ENCODE data around the gene NCKAP1.
"Not testable (repeated sequence)": the region's sequence is repeated elsewhere in the genome, so short reads cannot be mapped to it uniquely, and the experiment has no call there.

NCKAP1 gene

GRCh38 chr2:182913064-182913463 is 125.2 kb downstream of the NCKAP1 start:
- no peak for DNase-seq (ENCODE audit: low read depth, low spot score)

- DNase-seq (ENCODE audit: low read depth, low spot score): no peak
Measured at GRCh38 chr2:182912518-182912915, 125.7 kb downstream of the NCKAP1 start.

GRCh38 chr2:182911813-182912517 is 126.3 kb downstream of the NCKAP1 start:
- no peak for DNase-seq (ENCODE audit: low read depth, low spot score)

- DNase-seq (ENCODE audit: low read depth, low spot score): no peak
Measured at GRCh38 chr2:182910965-182911364, 127.3 kb downstream of the NCKAP1 start.

- peak; percentile 55 for DNase-seq (ENCODE audit: low read depth, low spot score)
Measured at GRCh38 chr2:182907081-182907830, 131.0 kb downstream of the NCKAP1 start.

GRCh38 chr2:182906454-182906853 is 131.8 kb downstream of the NCKAP1 start:
- DNase-seq (ENCODE audit: low read depth, low spot score): no peak

- no peak for DNase-seq (ENCODE audit: low read depth, low spot score)
Measured at GRCh38 chr2:182904844-182905243, 133.4 kb downstream of the NCKAP1 start.

- DNase-seq (ENCODE audit: low read depth, low spot score): no peak
Measured at GRCh38 chr2:182903566-182903965, 134.7 kb downstream of the NCKAP1 start.

GRCh38 chr2:182901748-182902147 is 136.5 kb downstream of the NCKAP1 start:
- DNase-seq (ENCODE audit: low read depth, low spot score): no peak

- no peak for DNase-seq (ENCODE audit: low read depth, low spot score)
Measured at GRCh38 chr2:182898718-182899117, 139.5 kb downstream of the NCKAP1 start.

- no peak for DNase-seq (ENCODE audit: low read depth, low spot score)
Measured at GRCh38 chr2:182897137-182897536, 141.1 kb downstream of the NCKAP1 start.

GRCh38 chr2:182895798-182896197 is 142.5 kb downstream of the NCKAP1 start:
- DNase-seq (ENCODE audit: low read depth, low spot score): no peak

GRCh38 chr2:182895169-182895568 is 143.1 kb downstream of the NCKAP1 start:
- DNase-seq (ENCODE audit: low read depth, low spot score): no peak

GRCh38 chr2:182894174-182894573 is 144.1 kb downstream of the NCKAP1 start:
- no peak for DNase-seq (ENCODE audit: low read depth, low spot score)

- DNase-seq (ENCODE audit: low read depth, low spot score): no peak
Measured at GRCh38 chr2:182893666-182894065, 144.6 kb downstream of the NCKAP1 start.

- not testable (repeated sequence) for DNase-seq (ENCODE audit: low read depth, low spot score)
Measured at GRCh38 chr2:182893035-182893434, 145.2 kb downstream of the NCKAP1 start.

GRCh38 chr2:182891611-182892010 is 146.6 kb downstream of the NCKAP1 start:
- no peak for DNase-seq (ENCODE audit: low read depth, low spot score)

GRCh38 chr2:182890773-182891378 is 147.4 kb downstream of the NCKAP1 start:
- DNase-seq (ENCODE audit: low read depth, low spot score): no peak

- DNase-seq (ENCODE audit: low read depth, low spot score): no peak
Measured at GRCh38 chr2:182890305-182890704, 148.0 kb downstream of the NCKAP1 start.

- no peak for DNase-seq (ENCODE audit: low read depth, low spot score)
Measured at GRCh38 chr2:182887753-182888415, 150.4 kb downstream of the NCKAP1 start.

- DNase-seq (ENCODE audit: low read depth, low spot score): no peak
Measured at GRCh38 chr2:182887093-182887492, 151.2 kb downstream of the NCKAP1 start.

- DNase-seq (ENCODE audit: low read depth, low spot score): no peak
Measured at GRCh38 chr2:182885771-182886170, 152.5 kb downstream of the NCKAP1 start.
